ENCODE data around the gene SFT2D1. TPM values are rescaled to one million over a fixed set of nuclear protein-coding genes. Genes with fewer than 3 reads are reported as not detected.
"Not testable (repeated sequence)": the region's sequence is repeated elsewhere in the genome, so short reads cannot be mapped to it uniquely, and the experiment has no call there.

SFT2D1 gene
- total RNA-seq, 4 donors from 2014 or later: 36.8 to 53.5 (median 48.4) TPM

DNA sequence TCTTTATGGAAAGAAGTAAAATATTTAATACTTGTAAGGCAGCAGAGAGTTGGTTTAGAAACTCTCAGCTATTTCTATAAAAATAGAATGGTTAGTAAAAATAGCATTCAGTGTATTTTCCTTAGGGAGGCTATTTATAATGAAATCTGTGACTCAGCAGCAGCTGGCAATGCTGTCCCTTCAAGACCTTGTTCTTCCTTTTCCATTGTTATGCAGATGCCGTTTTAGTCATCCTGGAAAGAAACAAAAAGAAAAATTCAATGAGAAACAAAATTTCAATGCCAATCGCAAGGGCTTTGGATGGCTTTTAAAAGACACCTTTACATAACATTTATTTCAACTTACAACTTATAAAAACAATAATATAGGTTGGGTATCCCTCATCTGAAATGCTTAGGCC is 22.9 kb upstream of the SFT2D1 start:
- no peak overlapping the region for H3K27ac ChIP-seq
- H3K9me3 ChIP-seq: no peaks in the 10 kb centered on the region
- H3K27me3 ChIP-seq: no peaks in the 10 kb centered on the region
- H3K4me1 ChIP-seq: no peaks in the 10 kb centered on the region
- no peak for DNase-seq
- peaks cover 10 to 19% of the 10 kb centered on the region in 2 donors for H3K36me3 ChIP-seq
- WGBS, 2 donors: 67 to 73% methylated on average over 2 of the region's 2 CpGs
- TF ChIP-seq, protein P1, sequence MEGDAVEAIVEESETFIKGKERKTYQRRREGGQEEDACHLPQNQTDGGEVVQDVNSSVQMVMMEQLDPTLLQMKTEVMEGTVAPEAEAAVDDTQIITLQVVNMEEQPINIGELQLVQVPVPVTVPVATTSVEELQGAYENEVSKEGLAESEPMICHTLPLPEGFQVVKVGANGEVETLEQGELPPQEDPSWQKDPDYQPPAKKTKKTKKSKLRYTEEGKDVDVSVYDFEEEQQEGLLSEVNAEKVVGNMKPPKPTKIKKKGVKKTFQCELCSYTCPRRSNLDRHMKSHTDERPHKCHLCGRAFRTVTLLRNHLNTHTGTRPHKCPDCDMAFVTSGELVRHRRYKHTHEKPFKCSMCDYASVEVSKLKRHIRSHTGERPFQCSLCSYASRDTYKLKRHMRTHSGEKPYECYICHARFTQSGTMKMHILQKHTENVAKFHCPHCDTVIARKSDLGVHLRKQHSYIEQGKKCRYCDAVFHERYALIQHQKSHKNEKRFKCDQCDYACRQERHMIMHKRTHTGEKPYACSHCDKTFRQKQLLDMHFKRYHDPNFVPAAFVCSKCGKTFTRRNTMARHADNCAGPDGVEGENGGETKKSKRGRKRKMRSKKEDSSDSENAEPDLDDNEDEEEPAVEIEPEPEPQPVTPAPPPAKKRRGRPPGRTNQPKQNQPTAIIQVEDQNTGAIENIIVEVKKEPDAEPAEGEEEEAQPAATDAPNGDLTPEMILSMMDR (IDR thresholded peaks at IDR 0.05): no peak
- no peak for TF ChIP-seq POLR2A (IDR thresholded peaks at IDR 0.05)
- intact Hi-C loops (cut with DNase I): no loop called here
- H3K4me3 ChIP-seq (replicated peaks in 1 of 3): no peak overlapping the region

DNA sequence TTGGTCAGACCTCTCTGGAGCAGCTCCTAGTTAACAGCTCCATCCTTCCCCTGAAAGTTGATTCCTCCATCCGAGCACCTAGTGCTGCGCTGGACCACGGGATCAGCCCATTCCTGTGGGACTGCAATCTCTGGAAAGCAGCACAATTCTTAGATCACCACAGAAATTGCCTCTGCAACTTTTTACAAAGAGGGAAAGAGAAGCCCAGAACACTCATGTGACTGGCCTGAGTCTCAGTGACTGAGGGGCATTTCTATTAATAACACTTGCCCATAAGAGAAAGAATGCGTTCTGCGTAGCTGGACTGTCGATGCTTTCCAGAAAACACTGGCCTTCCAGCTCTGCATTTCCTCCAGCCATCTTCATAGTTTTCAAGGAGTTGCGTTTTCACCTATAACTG is 22.1 kb upstream of the SFT2D1 start:
- Histone ChIP-seq H3K4me3 (replicated peaks in 1 of 3) (no peak overlapping the region), H3K27me3 (no peaks in the 10 kb centered on the region), H3K36me3 (peaks cover 10 to 19% of the 10 kb centered on the region in 2 donors), H3K27ac (no peak overlapping the region), H3K4me1 (no peaks in the 10 kb centered on the region), H3K9me3 (no peaks in the 10 kb centered on the region)
- DNase-seq: no peak
- no peak for TF ChIP-seq POLR2A (IDR thresholded peaks at IDR 0.05)
- TF ChIP-seq, protein P1 (IDR thresholded peaks at IDR 0.05): no peak
- 80 to 81% methylated on average over 7 of the region's 7 CpGs for WGBS, 2 donors
- intact Hi-C loops (cut with DNase I): no loop called here

DNA sequence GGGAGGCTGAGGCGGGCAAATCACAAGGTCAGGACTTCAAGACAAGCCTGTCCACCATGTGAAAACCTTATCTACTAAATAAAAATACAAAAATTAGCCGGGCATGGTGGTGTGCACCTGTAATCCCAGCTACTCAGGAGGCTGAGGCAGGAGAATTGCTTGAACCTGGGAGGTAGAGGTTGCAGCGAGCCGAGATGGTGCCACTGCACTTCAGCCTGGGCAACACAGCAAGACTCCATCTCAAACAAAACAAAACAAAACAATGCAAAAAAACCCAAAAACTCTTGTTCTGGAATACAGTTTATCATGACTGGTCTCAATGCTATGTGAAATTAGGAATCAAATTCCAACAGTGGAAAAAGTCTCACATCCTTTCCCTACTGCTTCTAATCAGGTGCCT is 20.1 kb upstream of the SFT2D1 start:
- peaks cover 10 to 19% of the 10 kb centered on the region in 2 donors for H3K36me3 ChIP-seq
- not testable (repeated sequence) for H3K27ac ChIP-seq, DNase-seq

DNA sequence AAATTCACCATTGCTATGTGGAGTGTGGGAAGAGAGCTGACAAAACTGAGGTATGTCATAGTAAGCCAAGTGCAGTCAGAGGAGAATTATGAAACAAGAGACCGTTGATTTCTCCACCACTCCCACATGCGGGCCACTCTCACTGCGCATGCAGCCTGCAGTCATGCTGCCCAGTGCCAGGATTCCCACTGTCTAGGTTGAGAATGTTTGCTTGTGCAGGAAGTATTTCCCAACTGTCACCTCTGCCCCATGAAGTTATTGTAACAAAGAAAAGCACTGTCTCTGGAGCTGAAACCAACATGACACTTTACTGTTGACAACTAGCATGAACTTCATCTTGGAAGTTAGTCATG is 18.7 kb upstream of the SFT2D1 start:
- 86 to 88% methylated on average over 3 of the region's 3 CpGs for WGBS, 2 donors
- Histone ChIP-seq H3K36me3 (peaks cover 10 to 19% of the 10 kb centered on the region in 2 donors), H3K27ac (no peak overlapping the region), H3K4me1 (no peaks in the 10 kb centered on the region), H3K27me3 (no peaks in the 10 kb centered on the region), H3K4me3 (replicated peaks in 1 of 3) (no peak overlapping the region), H3K9me3 (no peaks in the 10 kb centered on the region)
- no peak for TF ChIP-seq POLR2A (IDR thresholded peaks at IDR 0.05)
- TF ChIP-seq, protein P1 (IDR thresholded peaks at IDR 0.05): no peak
- intact Hi-C loops (cut with DNase I): no loop called here
- DNase-seq: no peak

More for the DNA sequence above, 20.1 kb upstream of the SFT2D1 start:
- H3K9me3 ChIP-seq; intact Hi-C loops (cut with DNase I); H3K27me3 ChIP-seq; H3K4me1 ChIP-seq; H3K4me3 ChIP-seq (replicated peaks in 1 of 3): not testable (repeated sequence)
- 98 to 100% methylated on average over 4 of the region's 4 CpGs for WGBS, 2 donors

DNA sequence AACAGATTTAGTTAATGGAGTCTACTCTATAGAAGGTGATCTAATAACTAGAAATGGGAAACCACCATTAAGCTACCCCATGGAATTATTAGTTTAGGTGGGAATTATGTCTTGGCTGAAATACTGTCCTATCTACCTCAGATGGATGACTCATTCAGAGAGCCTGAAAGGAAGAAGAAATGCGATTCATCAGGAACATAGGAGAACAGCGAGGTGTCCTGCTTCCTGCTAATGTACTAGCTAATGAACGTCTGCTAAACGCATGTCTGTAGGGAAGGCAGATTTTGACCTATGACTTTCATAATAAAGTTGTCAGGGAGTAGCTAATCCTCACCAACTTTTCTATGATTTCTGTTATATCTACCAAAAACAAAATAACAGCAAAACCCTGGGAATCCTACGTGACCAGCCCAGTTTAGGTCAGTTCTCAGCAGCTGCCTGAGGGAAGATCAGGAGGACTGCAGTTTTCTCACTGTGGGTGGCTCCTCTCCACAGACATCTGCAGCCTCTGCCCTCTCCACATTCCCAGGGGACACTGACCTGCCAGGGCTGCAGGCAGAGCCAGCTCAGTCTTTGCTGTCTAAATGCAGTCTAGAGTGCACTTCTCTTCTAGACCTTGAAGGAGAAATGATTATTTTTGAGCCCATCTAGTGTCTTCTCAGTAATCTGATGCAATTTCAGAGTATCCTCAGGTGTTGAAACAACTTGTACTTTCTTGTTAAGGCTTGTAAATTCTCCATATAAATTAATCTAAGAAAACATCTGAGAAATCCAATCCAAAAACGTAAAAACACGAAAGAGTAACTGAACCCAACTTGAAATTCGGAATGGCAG is 18.1 kb upstream of the SFT2D1 start:
- H3K4me1 ChIP-seq: no peaks in the 10 kb centered on the region
- H3K9me3 ChIP-seq: no peaks in the 10 kb centered on the region
- H3K27me3 ChIP-seq: no peaks in the 10 kb centered on the region
- no peak for TF ChIP-seq POLR2A (IDR thresholded peaks at IDR 0.05)
- TF ChIP-seq, protein P1 (IDR thresholded peaks at IDR 0.05): no peak
- WGBS, 2 donors: 80 to 82% methylated on average over 8 of the region's 8 CpGs
- DNase-seq: no peak
- no peak overlapping the region for H3K4me3 ChIP-seq (replicated peaks in 1 of 3)
- peaks cover 10 to 19% of the 10 kb centered on the region in 2 donors for H3K36me3 ChIP-seq
- no peak overlapping the region for H3K27ac ChIP-seq
- intact Hi-C loops (cut with DNase I): no loop called here
